Esophagus squamous epithelium (tissue), 4 donors: ENCODE results near the gene BBX.
"Not testable (repeated sequence)": the region's sequence is repeated elsewhere in the genome, so short reads cannot be mapped to it uniquely, and the experiment has no call there.

Experiments used
- CTCF ChIP-seq, 6 experiments: fragments of 450-650 bp in 4 of 6; fragments of 200-600 bp in 2 of 6; sonication (generic) in 2 of 6; IDR thresholded peaks; one replicate each; pipeline ENCODE4 v1.5.1; 2016 to 2019; ENCODE audit warnings: antibody characterized with exemption in 6 of 6, mild to moderate bottlenecking in 4 of 6, moderate library complexity in 4 of 6
- POLR2A ChIP-seq, 4 donors: fragments of 450-650 bp; IDR thresholded peaks; one replicate each; pipeline ENCODE4 v1.6.1; 2017; ENCODE audit warnings: antibody characterized with exemption in 4 of 4, mild to moderate bottlenecking in 4 of 4, moderate library complexity in 3 of 4

GRCh38 chr3:107835001-107835400 is 312.2 kb downstream of the BBX start:
- TF ChIP-seq CTCF, POLR2A (IDR thresholded peaks at IDR 0.05): not testable (repeated sequence)
